Lung (tissue), 12 donors: Measurements from ENCODE around the gene FBXL17. TPM values are rescaled to one million over a fixed set of nuclear protein-coding genes. Genes with fewer than 3 reads are reported as not detected.

ENCODE experiments used
- ATAC-seq: fragments of 200-7000 bp; cut with Tn5 transposase; one replicate; pipeline ENCODE4 v1.9.1; 2020; ENCODE audit warnings: moderate number of reproducible peaks; ENCODE audit not compliant: insufficient read depth, low FRiP score
- DNase-seq, 3 donors: peaks; one replicate each; pipeline ENCODE4 v3.0.0-alpha.2; 2013 to 2017
- H3K27ac ChIP-seq, 2 donors: one replicate each; pipeline ENCODE4 v1.5.1; 2013; ENCODE audit warnings: mild to moderate bottlenecking in 2 of 2, moderate library complexity in 2 of 2, control low read depth in 1 of 2, inconsistent platforms in 1 of 2, low read depth in 1 of 2, low read length in 1 of 2
- H3K27me3 ChIP-seq, 3 donors: one replicate each; pipeline ENCODE4 v1.5.1; 2013; ENCODE audit warnings: low read length in 2 of 3; ENCODE audit not compliant: control insufficient read depth in 3 of 3, insufficient read depth in 3 of 3
- H3K36me3 ChIP-seq, 4 donors: one replicate each; pipeline ENCODE4 v1.5.1; 2013; ENCODE audit warnings: low read length in 4 of 4, mild to moderate bottlenecking in 1 of 4, moderate library complexity in 1 of 4; ENCODE audit not compliant: control insufficient read depth in 4 of 4, insufficient read depth in 4 of 4
- H3K4me1 ChIP-seq, 5 donors: one replicate each; pipeline ENCODE4 v1.5.1; 2013; ENCODE audit warnings: low read length in 5 of 5, mild to moderate bottlenecking in 2 of 5, moderate library complexity in 1 of 5; ENCODE audit not compliant: control insufficient read depth in 5 of 5, insufficient read depth in 5 of 5
- H3K4me3 ChIP-seq: one replicate; pipeline ENCODE4 v1.5.1; 2013; ENCODE audit warnings: mild to moderate bottlenecking, control low read depth, moderate library complexity
- H3K9ac ChIP-seq, 2 donors: one replicate each; pipeline ENCODE4 v1.5.1; 2013; ENCODE audit warnings: low read length in 2 of 2, control low read depth in 1 of 2; ENCODE audit not compliant: insufficient read depth in 1 of 2
- H3K9me3 ChIP-seq, 4 donors: one replicate each; pipeline ENCODE4 v1.5.1; 2013; ENCODE audit warnings: low read length in 3 of 4, mild to moderate bottlenecking in 1 of 4, moderate library complexity in 1 of 4; ENCODE audit not compliant: control insufficient read depth in 4 of 4, insufficient read depth in 3 of 4
- CTCF ChIP-seq: IDR thresholded peaks from 2 replicates; pipeline ENCODE4 v1.5.1; 2012; ENCODE audit warnings: mild to moderate bottlenecking; ENCODE audit errors: control extremely low read depth, extremely low read depth
- WGBS, 2 donors: extraction: QIAGEN DNeasy Blood & Tissue Kit; methylation state at CpG; one replicate each; pipeline ENCODE4 v1.1.7; 2013; 5-methylcytosine and 5-hydroxymethylcytosine counted together
- polyA plus RNA-seq, 2 donors: library from polyadenylated mRNA; stranded (reverse); fragments of 200-250 nt; gene quantifications; one replicate each; pipeline ENCODE4 v1.2.1, GENCODE V29; 2013
- total RNA-seq, 2 donors: library from RNA; depleted of rRNA in 1 of 2; stranded (reverse); fragments of >200 nt in 1 of 2; gene quantifications; one replicate each; pipeline ENCODE4 v1.2.1, GENCODE V29; 2014 to 2021
- donor health status: control.
- donor health status: control.
- donor health status: Bipolar disorder and iron deficiency.
- donor health status: healthy.
- donor health status: DM: yes; HTN: yes; CAD: no.

FBXL17 gene
- total and polyA plus RNA-seq, 4 donors, result 4.0 to 23.9 (median 13.6) TPM

GRCh38 chr5:108233617-108234155, 148.2 kb downstream of the FBXL17 start:
- 56 to 76% methylated on average over 3 of the region's 3 CpGs for WGBS, 2 donors

GRCh38 chr5:108232805-108233204, 149.1 kb downstream of the FBXL17 start:
- H3K27ac ChIP-seq, result no peak overlapping the region
- ATAC-seq (no peak), DNase-seq (no peak)
- H3K4me3 ChIP-seq, result no peak overlapping the region
- H3K4me1 ChIP-seq, result peaks cover 0 to 9% (median 0%) of the 10 kb centered on the region in 5 donors
- H3K36me3 ChIP-seq, result peaks cover 0 to 1% (median 0%) of the 10 kb centered on the region in 4 donors
- no peak overlapping the region for H3K9ac ChIP-seq
- no peaks in the 10 kb centered on the region for H3K27me3 ChIP-seq
- no peaks in the 10 kb centered on the region for H3K9me3 ChIP-seq
- no peak for TF ChIP-seq CTCF

More at GRCh38 chr5:108233617-108234155, 148.2 kb downstream of the FBXL17 start:
- no peak overlapping the region for H3K4me3 ChIP-seq
- H3K27me3 ChIP-seq, result no peaks in the 10 kb centered on the region
- H3K9ac ChIP-seq, result no peak overlapping the region
- peak in 1 of 3 donors; percentile 20 for DNase-seq
- peaks cover 0 to 9% (median 0%) of the 10 kb centered on the region in 5 donors for H3K4me1 ChIP-seq
- H3K27ac ChIP-seq, result no peak overlapping the region
- H3K36me3 ChIP-seq, result peaks cover 0 to 1% (median 0%) of the 10 kb centered on the region in 4 donors
- ATAC-seq, result no peak
- H3K9me3 ChIP-seq, result no peaks in the 10 kb centered on the region
- TF ChIP-seq CTCF, result no peak

GRCh38 chr5:108222011-108222410, 159.9 kb downstream of the FBXL17 start:
- peaks cover 0 to 2% (median 0%) of the 10 kb centered on the region in 4 donors for H3K9me3 ChIP-seq
- no peak overlapping the region for H3K9ac ChIP-seq
- no peak for TF ChIP-seq CTCF
- H3K4me3 ChIP-seq, result no peak overlapping the region
- DNase-seq (no peak), ATAC-seq (no peak)
- H3K36me3 ChIP-seq, result no peaks in the 10 kb centered on the region
- H3K27me3 ChIP-seq, result no peaks in the 10 kb centered on the region
- no peak overlapping the region for H3K27ac ChIP-seq
- peaks cover 0 to 3% (median 0%) of the 10 kb centered on the region in 5 donors for H3K4me1 ChIP-seq

GRCh38 chr5:108220834-108221233, 161.1 kb downstream of the FBXL17 start:
- no peak for TF ChIP-seq CTCF
- peaks cover 0 to 2% (median 0%) of the 10 kb centered on the region in 4 donors for H3K36me3 ChIP-seq
- 37 to 84% methylated on average over 1 of the region's 1 CpG for WGBS, 2 donors
- no peak overlapping the region for H3K4me3 ChIP-seq
- H3K27me3 ChIP-seq, result no peaks in the 10 kb centered on the region
- no peak overlapping the region for H3K9ac ChIP-seq
- H3K9me3 ChIP-seq, result no peaks in the 10 kb centered on the region
- peaks cover 0 to 3% (median 0%) of the 10 kb centered on the region in 5 donors for H3K4me1 ChIP-seq
- ATAC-seq, result no peak
- no peak for DNase-seq
- no peak overlapping the region for H3K27ac ChIP-seq
